GM21786 (cell line): ENCODE data around the gene PROSER3.

Source experiments
- ATAC-seq: cut with Tn5 transposase; IDR thresholded peaks from one replicate; pipeline ENCODE4 v1.9.1; 2021; ENCODE audit not compliant: unreplicated experiment

The PROSER3 gene

GRCh38 chr19:35757749-35758608 lies at the start of gene PROSER3:
PROSER3 (plus strand) TSS chr19:35758176; CDS start chr19:35758216, 40 bp downstream.
- ATAC-seq: peak; percentile 94

- no peak for ATAC-seq
Measured at GRCh38 chr19:35708391-35708790, 49.6 kb upstream of the PROSER3 start.

DNA sequence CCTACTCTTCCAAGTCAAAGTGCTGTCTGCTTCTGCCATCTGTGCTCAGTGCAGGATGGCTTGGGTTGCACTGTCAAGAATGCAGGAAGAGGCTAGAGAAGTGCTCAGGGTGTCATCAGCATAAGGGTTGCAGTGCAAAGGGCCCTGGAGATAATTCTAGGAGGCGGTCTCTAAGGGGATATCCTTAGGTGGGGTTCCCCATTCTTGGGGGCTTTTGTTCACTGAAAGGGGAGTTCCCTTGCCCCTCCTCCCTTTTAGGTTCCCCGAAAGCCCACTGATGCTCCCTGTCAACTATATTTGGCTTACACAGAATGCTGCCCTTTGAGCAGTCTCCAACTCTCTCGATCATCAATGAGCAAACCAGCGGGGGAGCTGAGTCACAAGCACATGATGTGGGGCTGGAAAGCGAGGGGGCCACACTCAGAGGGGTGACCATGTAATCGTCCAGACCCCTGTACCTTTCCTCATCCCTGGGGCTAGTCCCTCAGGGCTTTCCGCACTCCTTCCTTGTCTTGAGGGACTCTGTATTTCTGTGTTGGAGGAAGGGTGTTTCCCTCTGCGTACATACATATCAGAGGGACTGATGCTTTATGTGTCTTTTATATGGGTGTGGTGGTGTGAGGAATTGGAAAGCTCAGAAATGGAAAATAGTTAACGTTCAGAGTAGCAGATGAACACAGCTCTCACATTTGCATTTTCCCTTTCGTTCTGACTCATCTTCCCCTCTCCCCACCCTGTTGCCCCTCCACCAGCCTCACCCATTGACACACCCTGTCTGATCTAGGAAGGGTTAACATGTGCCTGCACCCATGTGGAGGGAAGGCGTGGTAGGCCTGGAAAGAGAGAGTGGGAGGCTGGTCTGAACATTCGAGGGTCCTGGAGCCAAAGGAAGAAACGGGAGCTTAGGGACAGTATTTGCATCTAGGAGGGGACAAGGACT lies 46.9 kb upstream of the PROSER3 start:
- ATAC-seq: peak; percentile 41

GRCh38 chr19:35712567-35713505 lies 45.1 kb upstream of the PROSER3 start:
- no peak for ATAC-seq

DNA sequence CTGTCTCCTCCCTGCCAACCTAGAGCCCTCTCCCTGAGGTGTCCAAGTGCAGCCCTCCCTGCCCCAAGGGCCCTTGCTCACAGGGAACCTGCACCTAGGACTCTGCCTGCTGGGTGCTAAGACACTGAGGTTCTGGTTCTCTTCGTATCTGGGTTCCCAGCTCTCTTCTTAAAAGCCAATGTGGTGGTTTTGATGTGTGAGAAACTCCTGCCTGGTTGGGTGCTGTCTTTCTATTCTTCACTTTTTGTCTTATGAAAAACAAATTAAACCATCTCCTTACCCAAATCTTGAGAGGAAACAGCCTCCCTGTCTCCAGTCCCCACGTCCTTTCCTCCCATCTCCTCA lies 44.5 kb upstream of the PROSER3 start:
- no peak for ATAC-seq

DNA sequence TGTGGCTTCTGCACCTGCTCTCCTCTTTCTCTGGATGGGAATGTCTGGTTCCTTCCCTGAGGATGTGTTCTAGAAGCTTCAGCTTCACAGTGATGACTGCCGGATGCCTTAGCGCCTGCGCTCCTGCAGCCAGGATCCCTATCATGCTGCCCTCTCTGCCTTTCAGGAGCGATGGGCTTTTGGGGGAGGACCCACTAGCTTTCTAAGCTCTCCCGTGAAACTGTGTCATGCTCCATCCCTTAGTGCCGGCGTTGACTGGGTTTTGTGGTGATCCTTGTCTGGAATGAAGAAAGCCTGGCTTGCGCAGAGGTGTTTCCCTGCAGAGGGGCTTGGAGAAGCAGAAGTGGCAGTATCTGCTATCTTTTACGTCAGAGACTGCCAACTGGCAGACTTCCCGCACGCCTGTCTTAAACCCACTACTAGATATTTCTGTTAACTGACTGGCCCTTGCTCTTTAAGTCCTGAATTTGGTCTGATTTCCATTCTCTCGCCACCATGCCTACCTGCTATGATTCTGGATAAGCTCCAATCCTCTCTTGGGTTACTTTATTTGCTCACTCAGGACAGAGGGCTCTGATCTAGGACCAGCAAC lies 44.0 kb upstream of the PROSER3 start:
- ATAC-seq: no peak

DNA sequence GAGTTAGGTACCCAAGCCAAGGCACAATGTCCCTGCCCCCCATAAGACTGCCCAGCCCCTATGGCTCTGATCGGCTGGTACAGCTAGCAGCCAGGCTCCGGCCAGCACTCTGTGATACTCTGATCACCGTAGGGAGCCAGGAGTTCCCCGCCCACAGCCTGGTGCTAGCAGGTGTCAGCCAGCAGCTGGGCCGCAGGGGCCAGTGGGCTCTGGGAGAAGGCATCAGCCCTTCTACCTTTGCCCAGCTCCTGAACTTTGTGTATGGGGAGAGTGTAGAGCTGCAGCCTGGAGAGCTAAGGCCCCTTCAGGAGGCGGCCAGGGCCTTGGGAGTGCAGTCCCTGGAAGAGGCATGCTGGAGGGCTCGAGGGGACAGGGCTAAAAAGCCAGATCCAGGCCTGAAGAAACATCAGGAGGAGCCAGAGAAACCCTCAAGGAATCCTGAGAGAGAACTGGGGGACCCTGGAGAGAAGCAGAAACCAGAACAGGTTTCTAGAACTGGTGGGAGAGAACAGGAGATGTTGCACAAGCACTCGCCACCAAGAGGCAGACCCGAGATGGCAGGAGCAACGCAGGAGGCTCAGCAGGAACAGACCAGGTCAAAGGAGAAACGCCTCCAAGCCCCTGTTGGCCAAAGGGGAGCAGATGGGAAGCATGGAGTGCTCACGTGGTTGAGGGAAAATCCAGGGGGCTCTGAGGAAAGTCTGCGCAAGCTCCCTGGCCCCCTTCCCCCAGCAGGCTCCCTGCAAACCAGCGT lies 43.2 kb upstream of the PROSER3 start:
- ATAC-seq: no peak

GRCh38 chr19:35715355-35715809 lies 42.6 kb upstream of the PROSER3 start:
- ATAC-seq: no peak

DNA sequence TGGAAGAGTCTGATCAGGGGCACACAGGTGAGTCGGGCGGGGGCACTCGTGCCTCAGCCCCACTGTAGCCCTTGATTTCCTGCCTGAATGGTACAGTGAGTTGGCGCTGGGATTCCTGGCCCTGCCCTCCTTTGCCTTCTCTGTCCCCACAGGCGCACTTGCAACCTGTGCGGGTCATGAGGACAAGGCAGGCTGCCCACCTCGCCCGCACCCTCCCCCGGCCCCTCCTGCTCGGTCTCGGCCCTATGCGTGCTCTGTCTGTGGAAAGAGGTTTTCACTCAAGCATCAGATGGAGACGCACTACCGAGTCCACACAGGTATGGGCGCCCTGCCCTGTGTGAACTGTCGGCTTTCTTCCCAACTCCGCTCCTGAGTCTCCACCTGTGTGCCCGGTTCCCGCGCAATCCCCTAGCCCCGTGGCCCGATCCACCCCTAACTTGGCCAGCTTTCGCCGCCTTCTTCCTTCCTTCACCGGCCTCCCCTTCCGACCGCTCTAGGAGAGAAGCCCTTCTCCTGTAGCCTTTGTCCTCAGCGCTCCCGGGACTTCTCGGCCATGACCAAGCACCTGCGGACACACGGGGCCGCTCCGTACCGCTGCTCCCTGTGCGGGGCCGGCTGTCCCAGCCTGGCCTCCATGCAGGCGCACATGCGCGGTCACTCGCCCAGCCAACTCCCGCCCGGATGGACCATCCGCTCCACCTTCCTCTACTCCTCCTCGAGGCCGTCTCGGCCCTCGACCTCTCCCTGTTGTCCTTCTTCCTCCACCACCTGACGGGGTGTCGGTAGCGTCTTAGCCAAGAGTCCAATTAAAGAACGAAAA lies 41.8 kb upstream of the PROSER3 start:
- no peak for ATAC-seq

DNA sequence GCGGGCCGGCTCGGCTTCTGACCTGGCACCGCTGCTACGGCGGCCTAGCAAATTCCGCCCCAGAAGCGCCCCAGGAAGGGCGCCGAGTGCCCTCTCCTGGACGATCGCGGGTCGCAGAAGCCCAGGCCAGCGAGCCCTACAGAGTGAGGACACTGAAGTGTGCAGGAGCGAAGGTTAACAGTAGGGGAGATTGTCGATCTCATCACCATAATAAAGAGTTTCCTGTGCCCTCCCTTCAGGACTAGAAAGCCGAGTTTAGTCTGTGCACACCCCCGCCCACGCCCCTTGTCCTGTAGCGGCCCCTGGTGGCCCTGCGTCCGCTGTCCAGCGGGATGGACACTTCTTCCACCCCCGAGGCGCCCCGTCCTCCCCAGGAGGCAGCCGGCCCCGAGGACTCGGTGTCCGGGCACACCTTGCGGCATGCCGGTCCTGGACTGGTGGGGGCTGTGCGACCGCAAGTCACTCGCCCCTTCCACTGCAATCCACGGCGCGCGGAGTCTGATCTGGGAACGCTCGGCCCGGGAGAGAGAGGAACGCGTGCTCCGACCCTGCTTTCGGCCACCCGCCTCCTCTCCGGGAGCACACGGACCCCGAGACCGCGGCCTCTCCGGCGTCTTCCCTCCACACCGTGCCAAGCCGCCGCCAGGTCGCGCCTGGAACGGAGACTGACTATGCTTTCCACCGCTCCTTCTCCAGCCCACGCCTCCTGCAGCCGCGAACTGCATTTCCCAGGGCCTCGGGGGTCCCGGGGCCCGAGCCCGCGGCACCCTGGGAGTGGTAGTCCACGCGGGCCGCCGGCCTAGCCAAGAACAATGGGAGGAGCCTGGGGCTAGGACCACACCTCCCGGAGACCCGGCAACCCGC lies 40.9 kb upstream of the PROSER3 start:
- ATAC-seq: peak; percentile 49

DNA sequence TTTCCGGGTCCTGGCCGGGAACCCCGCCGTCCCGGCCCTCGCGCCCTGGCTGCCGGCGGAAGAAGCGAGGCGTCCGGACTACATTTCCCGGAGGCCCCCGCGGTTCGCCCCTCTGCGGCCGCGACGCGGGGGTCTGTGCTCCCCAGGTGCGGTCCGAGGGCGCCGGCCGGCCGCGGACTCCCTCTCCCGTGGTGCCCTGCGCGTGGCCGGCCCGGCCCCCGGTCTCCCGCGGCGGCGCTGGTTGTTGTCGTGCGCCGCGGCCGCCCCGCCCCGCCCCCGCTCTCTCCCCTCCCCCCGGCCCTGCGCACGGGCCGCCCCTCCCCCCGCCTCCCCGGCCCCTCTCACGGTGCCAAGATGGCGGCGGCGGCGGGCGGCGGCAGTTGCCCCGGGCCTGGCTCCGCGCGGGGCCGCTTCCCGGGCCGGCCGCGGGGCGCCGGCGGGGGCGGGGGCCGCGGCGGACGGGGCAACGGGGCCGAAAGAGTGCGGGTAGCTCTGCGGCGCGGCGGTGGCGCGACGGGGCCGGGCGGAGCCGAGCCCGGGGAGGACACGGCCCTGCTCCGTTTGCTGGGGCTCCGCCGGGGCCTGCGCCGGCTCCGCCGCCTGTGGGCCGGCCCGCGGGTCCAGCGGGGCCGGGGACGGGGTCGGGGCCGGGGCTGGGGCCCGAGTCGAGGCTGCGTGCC lies 40.2 kb upstream of the PROSER3 start, which contains the start of gene KMT2B:
Gene KMT2B (plus strand): TSS at position 339 of the 680 bp plus-strand sequence. CDS start 16 bp downstream, at position 355.
- ATAC-seq: peak; percentile 32

- no peak for ATAC-seq
Measured at GRCh38 chr19:35718345-35719041, 39.5 kb upstream of the PROSER3 start.

DNA sequence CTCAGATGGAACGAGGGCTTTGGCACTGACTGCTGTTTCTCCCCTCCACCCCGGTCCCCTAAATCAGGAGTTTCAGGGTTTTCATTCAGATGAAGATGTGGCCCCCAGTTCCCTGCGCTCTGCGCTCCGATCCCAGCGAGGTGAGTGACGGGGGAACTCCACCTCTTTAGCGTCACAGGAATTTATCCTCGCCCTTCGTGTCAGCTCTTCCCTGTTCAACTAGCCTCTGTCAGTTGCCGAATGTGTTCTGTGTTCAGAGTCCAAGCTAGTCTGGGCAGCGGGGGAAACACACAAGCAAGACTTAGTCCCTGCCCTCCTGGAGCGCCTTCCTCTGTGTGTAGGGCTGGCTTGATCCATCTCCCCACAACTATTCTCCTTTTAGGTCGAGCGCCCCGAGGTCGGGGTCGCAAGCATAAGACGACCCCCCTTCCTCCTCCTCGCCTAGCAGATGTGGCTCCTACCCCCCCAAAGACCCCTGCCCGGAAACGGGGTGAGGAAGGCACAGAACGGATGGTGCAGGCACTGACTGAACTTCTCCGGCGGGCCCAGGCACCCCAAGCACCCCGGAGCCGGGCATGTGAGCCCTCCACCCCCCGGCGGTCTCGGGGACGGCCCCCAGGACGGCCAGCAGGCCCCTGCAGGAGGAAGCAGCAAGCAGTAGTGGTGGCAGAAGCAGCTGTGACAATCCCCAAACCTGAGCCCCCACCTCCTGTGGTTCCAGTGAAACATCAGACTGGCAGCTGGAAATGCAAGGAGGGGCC lies 38.4 kb upstream of the PROSER3 start:
- no peak for ATAC-seq

DNA sequence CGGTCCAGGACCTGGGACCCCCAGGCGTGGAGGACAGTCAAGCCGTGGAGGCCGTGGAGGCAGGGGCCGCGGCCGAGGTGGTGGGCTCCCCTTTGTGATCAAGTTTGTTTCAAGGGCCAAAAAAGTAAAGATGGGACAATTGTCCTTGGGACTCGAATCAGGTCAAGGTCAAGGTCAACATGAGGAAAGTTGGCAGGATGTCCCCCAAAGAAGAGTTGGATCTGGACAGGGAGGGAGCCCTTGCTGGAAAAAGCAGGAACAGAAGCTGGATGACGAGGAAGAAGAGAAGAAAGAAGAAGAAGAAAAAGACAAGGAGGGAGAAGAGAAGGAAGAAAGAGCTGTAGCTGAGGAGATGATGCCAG lies 37.8 kb upstream of the PROSER3 start:
- ATAC-seq: no peak

DNA sequence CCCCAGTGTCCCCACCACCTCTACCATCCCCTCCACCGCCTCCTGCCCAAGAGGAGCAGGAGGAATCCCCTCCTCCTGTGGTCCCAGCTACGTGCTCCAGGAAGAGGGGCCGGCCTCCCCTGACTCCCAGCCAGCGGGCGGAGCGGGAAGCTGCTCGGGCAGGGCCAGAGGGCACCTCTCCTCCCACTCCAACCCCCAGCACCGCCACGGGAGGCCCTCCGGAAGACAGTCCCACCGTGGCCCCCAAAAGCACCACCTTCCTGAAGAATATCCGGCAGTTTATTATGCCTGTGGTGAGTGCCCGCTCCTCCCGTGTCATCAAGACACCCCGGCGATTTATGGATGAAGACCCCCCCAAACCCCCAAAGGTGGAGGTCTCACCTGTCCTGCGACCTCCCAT lies 37.3 kb upstream of the PROSER3 start:
- no peak for ATAC-seq

DNA sequence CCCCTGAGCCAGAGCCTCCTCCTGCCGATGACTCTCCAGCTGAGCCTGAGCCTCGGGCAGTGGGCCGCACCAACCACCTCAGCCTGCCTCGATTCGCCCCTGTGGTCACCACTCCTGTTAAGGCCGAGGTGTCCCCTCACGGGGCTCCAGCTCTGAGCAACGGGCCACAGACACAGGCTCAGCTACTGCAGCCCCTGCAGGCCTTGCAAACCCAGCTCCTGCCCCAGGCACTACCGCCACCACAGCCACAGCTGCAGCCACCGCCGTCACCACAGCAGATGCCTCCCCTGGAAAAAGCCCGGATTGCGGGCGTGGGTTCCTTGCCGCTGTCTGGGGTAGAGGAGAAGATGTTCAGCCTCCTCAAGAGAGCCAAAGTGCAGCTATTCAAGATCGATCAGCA lies 36.6 kb upstream of the PROSER3 start:
- no peak for ATAC-seq
